ENCODE results near the gene PACRG.

Gene PACRG

DNA sequence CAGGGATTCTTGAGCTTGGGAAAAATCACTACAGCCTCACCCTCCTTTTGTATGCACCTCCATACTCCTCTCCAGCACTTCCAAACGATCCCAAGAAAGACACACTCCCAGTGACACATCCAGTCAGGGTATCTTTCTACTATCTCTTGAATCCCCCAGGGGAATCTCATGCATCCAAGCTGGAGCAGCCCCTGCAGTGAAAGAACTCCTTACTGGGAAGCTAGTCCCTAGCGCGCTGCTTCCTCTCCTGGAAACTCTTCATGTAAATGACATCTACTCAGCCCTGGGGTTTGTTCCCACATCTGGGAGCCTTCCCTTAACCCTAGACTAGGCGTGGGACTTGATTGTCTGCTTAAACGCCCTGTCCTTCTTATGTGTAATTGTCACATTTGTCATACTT, 357.7 kb downstream of the PACRG start:
- DNase-seq (ENCODE audit: low read depth), result no peak
- no peak overlapping the region for H3K4me3 ChIP-seq (ENCODE audit: low read length)
- TF ChIP-seq, protein P1, sequence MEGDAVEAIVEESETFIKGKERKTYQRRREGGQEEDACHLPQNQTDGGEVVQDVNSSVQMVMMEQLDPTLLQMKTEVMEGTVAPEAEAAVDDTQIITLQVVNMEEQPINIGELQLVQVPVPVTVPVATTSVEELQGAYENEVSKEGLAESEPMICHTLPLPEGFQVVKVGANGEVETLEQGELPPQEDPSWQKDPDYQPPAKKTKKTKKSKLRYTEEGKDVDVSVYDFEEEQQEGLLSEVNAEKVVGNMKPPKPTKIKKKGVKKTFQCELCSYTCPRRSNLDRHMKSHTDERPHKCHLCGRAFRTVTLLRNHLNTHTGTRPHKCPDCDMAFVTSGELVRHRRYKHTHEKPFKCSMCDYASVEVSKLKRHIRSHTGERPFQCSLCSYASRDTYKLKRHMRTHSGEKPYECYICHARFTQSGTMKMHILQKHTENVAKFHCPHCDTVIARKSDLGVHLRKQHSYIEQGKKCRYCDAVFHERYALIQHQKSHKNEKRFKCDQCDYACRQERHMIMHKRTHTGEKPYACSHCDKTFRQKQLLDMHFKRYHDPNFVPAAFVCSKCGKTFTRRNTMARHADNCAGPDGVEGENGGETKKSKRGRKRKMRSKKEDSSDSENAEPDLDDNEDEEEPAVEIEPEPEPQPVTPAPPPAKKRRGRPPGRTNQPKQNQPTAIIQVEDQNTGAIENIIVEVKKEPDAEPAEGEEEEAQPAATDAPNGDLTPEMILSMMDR (IDR thresholded peaks at IDR 0.05; ENCODE audit: insufficient read depth, low read depth, low read length, missing control alignments), result no peak

DNA sequence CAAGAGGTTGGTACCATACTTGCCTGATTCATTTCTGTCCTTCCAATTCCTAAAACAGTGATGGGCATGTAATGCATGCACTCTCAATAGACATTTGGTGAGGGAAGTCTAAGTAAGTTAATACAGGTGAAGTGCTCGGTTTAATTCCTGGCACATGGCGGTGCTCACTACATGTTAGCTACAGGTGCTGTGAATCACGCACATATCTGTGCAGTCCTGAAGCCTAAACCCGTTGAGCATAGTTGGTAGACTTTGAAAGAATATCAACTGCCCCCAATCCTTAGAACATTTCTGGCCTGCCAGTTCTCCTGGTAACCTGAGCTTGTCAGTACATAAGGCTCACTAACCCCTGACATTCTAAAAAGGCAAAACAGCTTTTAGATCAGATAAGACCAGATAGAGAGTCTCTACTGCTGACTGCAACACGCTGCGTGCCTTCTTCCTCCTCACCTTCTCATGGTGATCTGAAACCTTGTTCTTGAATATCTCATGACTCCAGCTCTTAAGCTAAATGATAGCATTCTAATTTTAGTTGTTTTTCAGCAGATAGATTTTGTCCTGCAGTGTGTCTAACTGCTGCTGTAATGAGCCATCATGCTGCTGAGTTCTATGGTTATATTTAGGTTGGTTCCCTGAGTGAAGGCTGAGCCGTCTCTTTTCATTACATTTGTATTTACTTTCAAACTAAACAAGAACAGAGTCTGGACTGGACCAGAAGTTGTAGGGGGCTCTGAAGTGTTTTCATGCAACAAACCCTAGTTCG, 358.3 kb downstream of the PACRG start:
- no peak overlapping the region for H3K4me3 ChIP-seq (ENCODE audit: low read length)
- DNase-seq (ENCODE audit: low read depth), result no peak
- TF ChIP-seq, protein P1 (IDR thresholded peaks at IDR 0.05; ENCODE audit: insufficient read depth, low read depth, low read length, missing control alignments), result no peak

DNA sequence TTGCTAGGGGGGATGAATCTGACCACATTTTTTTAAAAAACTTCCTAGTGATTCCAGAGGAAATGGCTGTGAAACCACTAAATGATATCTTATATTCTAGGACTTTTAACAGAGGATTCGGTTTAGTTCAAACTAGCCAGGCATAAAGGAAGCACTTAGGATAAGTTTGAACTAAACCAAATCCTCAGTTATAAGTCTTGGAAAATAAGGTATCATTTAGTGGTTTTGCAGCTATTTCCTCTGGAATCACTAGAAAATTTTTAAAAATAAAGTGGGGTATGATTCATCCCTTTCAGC, 358.8 kb downstream of the PACRG start:
- TF ChIP-seq, protein P1 (IDR thresholded peaks at IDR 0.05; ENCODE audit: insufficient read depth, low read depth, low read length, missing control alignments), result no peak
- DNase-seq (ENCODE audit: low read depth), result no peak
- no peak overlapping the region for H3K4me3 ChIP-seq (ENCODE audit: low read length)

DNA sequence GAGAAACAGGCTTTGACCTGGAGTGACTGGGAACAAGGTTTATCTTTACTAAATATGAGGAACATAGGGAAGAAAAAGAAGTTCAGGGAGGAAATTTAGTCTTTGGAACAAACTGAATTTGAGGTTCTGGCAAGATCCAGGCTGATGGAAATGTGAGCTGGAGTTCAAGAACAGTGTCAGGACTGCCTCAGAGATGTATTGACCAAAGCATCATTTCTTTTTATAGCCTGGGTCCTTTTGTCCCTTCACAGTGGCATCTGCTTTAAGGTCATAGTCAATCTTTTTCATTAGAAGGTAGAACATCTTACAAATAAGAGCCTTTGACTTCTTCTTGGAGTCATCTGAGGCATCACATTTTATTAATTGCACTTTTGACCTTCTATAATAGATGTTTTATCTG, 360.2 kb downstream of the PACRG start:
- H3K4me3 ChIP-seq (ENCODE audit: low read length), result no peak overlapping the region
- TF ChIP-seq, protein P1 (IDR thresholded peaks at IDR 0.05; ENCODE audit: insufficient read depth, low read depth, low read length, missing control alignments), result no peak
- DNase-seq (ENCODE audit: low read depth), result no peak

DNA sequence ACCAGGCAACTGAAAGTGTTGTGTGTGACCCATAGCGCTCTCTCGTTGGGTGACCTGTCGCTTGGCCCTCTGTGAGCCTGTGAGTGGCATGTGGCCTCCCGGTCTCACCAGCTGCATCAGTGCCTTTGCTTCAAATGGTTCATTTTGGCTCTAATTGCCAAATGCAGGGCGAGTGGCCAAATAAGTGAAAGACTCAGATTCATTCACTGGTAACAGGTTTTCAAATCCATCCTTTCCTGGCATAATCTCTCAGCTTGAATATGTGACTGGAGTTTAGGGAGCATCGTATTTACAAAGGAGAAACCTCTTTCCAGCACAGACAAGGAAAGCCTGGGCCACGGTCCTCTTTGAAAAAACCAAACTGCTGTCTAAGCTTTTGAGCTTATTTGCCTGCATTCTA, 365.1 kb downstream of the PACRG start:
- H3K4me3 ChIP-seq (ENCODE audit: low read length), result no peak overlapping the region
- TF ChIP-seq, protein P1 (IDR thresholded peaks at IDR 0.05; ENCODE audit: insufficient read depth, low read depth, low read length, missing control alignments), result no peak
- no peak for DNase-seq (ENCODE audit: low read depth)

DNA sequence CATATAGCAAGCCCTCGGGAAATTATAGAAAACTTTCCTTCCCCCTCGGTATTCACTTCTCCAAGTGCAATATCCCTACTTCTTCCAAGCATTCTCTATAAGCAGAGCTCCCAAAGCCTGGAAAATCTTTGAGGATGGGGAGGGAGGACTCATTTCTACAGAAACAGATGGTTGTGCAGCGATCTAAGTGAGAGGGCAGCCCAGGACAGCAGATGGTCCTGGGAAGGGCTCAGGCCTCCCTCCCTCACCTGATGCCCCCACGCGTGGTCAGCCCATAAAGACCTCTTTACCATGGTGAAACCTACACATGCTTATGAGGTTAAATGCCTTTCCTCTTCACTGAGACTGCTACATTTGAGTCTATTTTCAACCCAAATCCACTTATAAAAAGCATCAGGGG, 367.1 kb downstream of the PACRG start:
- no peak overlapping the region for H3K4me3 ChIP-seq (ENCODE audit: low read length)
- TF ChIP-seq, protein P1 (IDR thresholded peaks at IDR 0.05; ENCODE audit: insufficient read depth, low read depth, low read length, missing control alignments), result no peak
- DNase-seq (ENCODE audit: low read depth), result no peak

DNA sequence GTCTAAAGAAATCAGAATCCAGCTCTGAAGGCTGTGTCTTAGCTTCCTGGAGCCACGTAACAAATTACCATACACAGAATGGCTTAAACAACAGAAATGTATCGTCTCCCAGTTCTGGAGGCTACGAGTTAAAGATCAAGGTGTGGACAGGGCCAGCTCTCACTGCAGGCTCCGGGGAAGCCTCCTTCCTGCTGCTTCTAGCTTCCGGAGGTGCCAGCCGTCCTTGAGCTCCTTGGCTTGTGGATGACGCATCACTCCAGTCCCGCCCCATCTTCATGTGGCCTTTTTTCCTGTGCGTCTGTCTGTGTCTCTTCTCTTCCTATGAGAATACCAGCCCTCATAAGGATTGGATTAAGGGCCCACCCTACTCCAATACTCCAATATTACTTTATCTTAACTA, 367.6 kb downstream of the PACRG start:
- DNase-seq (ENCODE audit: low read depth), result no peak
- TF ChIP-seq, protein P1 (IDR thresholded peaks at IDR 0.05; ENCODE audit: insufficient read depth, low read depth, low read length, missing control alignments), result no peak
- H3K4me3 ChIP-seq (ENCODE audit: low read length), result no peak overlapping the region
